GM21737 (cell line): ENCODE results near the gene LRFN5.
"Not testable (repeated sequence)": the region's sequence is repeated elsewhere in the genome, so short reads cannot be mapped to it uniquely, and the experiment has no call there.

Source experiments
- ATAC-seq: cut with Tn5 transposase; IDR thresholded peaks from one replicate; pipeline ENCODE4 v1.9.1; 2021; ENCODE audit warnings: mild to moderate bottlenecking, moderate library complexity; ENCODE audit not compliant: unreplicated experiment

The LRFN5 gene

DNA sequence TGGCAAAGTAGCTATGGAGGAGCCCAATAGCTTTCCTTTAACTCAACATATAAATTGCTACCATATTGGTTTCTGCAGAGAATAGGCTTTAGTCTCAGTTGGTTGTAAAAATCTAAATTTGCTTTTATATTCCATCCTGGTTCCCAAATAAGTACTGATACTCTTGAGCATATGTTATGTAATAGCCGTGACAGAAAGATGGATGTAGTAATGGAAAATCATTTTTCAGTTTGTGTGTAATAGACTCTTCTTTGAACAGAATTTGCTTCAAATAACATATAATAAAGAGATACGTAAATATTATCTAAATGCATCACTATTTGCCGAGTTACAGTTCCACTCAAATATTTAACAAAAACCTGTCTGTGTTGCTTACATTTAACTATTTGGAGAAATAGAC, 271.6 kb downstream of the LRFN5 start:
- ATAC-seq = no peak

DNA sequence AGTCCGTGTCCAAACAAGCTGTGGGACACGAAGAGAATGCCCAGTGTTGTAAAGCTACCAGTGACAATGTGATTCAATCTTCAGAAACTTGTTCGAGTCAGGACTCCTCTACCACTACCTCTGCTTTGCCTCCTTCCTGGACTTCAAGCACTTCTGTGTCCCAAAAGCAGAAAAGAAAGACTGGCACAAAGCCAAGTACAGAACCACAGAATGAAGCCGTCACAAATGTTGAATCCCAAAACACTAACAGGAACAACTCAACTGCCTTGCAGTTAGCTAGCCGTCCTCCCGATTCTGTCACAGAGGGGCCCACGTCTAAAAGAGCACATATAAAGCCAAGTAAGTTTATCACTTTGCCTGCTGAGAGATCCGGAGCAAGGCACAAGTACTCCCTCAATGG, 284.9 kb downstream of the LRFN5 start:
- ATAC-seq = no peak

GRCh38 chr14:41899416-41899815, 292.7 kb downstream of the LRFN5 start:
- ATAC-seq = no peak

DNA sequence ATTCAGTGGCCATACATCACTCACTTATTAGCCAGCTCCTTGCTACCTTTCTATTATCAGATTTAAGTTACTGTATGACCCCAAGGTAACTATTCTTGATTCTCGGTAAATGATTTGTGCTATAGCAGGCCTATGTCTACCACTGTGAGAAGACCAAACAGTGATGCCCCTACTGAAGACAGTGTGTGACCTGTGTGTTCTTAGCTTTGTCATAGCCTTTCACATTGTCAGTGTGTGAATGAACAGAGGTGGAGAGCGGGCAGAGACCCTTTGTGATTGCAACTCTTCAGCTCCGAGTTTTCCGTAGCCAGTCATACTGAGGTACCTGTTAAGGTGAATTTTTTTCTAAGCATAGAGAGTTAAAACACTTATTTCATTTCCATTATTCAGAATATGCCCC, 294.0 kb downstream of the LRFN5 start:
- ATAC-seq = no peak

GRCh38 chr14:41901089-41901488, 294.4 kb downstream of the LRFN5 start:
- ATAC-seq = no peak

GRCh38 chr14:41905394-41905964, 298.8 kb downstream of the LRFN5 start:
- ATAC-seq = no peak

GRCh38 chr14:41911155-41911554, 304.5 kb downstream of the LRFN5 start:
- not testable (repeated sequence) for ATAC-seq

DNA sequence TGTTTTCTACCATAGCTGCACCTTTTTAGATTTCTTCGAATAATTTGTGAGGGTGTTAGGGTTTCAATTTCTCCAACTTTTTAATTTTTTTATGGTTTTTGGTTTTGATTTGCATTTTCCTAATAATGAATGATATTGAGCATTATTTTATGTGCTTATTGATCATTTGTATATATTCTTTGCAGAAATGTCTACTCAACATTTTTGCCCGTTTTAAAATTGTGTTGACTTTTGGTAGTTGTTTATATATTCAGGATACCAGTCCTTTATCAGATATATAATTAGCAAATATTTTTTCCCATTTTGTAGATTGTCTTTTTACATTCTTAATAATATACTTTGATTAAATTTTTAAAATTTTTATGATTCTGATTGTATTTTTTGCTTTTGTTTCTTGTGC, 306.7 kb downstream of the LRFN5 start:
- no peak for ATAC-seq

DNA sequence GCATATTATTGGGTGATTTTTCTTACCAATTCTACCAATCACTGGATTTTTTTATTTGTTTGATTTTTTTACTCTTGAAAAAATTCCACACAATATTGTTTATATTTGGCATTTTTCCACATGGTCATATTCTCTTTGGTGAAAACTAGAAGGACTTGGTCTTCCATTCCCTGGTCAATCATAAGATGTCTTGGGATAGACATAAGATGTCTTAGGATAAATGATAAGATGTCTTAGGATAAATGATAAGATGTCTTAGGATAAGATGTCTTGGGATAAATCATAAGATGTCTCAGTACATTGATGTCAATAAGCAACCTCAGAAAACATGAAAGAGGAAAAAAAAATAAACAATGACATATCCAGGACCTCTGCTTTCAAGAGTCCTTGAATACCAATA, 309.1 kb downstream of the LRFN5 start:
- no peak for ATAC-seq

DNA sequence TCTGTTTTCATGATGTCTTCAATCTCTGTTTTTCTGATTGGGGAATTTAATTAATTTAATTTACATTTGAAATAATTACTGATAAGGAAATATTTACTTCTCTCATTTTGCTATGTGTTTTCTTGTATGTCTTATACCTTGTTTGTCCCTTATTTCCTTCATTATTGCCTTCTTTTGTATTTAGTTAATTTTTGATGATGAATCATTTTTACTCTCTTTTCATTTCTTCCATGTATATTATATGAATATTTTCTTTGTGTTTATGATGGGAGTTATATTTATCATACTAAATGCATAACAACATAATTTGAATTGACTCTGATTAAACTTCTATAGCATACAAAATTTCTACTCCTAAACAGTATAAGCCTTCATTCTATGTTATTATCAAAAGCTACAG, 309.6 kb downstream of the LRFN5 start:
- no peak for ATAC-seq

DNA sequence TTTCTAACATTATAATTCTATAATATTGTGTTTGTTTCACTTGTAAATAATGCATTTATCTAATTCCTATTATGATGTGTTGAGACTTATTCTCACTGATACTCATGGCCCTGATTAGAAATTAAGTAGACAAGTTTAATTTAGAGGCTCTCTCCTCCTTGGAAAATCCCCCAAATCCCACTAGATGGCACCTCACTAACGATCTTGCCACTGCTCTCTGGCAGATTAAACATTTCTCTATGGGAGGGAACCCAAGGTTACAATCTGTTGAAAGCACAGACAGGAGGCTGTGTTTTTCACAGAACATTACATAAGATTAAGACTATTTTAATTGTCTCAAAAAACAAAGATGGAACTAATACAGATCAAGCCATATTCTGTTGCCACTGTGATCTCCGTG, 318.7 kb downstream of the LRFN5 start:
- ATAC-seq = no peak

DNA sequence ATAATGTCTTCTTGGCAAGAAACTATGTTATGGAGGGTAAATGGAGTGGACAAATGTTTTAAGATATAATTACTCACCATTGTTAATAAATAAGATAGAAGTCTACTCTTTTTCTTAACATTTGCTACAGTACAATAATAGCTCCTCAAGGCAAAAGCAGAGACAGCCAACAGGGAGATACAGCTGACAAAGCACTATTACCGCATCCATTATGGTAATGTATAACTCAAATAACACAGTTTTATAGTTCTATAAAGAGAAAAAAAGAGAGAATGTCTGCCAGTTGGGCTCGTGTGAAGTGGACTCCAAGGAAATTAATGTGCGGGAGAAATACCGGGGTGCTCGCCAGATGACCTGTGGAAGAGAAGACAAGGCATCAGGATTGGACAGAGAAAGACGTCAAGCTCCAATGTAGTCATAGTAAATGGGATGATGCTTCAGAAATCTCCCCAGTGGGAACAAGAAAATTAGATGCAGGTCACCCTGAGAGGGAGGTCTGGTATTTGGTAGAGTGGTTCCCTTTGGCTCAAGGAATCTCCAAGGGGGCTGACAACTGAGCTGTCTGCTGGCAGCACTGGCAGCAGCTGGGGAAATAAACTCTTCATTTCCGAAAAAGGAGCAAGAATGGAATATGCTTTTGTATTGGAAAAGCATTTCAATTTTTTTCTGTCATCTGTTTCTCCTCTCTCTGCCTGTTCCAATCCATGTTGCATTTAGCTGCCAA, 343.9 kb downstream of the LRFN5 start:
- no peak for ATAC-seq
